ENCODE measurements around the gene SNUPN. TPM values are rescaled to one million over a fixed set of nuclear protein-coding genes. Genes with fewer than 3 reads are reported as not detected.
"Not testable (repeated sequence)": the region's sequence is repeated elsewhere in the genome, so short reads cannot be mapped to it uniquely, and the experiment has no call there.

Gene SNUPN
- total and polyA plus RNA-seq, 2 donors (not counting 1 experiment from before 2014, with no cell fraction given): 10.5 to 23.5 TPM

DNA sequence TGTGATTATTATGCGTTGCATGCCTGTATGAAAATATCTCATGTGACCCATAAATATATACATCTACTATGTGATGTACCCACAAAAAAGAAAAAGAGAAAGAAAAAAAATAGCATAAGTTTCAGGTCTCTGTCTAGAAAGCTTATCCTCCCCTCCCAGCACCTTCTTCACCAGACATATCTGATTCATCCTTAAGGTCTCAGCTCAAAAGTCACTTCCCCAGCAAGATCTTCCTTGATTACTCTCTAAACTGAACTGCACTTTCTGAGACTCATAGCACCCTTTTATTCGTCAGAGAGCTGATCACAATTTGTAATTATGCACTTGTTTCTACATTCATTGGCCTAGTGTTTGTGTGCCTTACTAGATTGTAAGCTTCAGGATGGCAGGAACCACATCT is 35.3 kb downstream of the SNUPN start:
- TF ChIP-seq, protein P1, sequence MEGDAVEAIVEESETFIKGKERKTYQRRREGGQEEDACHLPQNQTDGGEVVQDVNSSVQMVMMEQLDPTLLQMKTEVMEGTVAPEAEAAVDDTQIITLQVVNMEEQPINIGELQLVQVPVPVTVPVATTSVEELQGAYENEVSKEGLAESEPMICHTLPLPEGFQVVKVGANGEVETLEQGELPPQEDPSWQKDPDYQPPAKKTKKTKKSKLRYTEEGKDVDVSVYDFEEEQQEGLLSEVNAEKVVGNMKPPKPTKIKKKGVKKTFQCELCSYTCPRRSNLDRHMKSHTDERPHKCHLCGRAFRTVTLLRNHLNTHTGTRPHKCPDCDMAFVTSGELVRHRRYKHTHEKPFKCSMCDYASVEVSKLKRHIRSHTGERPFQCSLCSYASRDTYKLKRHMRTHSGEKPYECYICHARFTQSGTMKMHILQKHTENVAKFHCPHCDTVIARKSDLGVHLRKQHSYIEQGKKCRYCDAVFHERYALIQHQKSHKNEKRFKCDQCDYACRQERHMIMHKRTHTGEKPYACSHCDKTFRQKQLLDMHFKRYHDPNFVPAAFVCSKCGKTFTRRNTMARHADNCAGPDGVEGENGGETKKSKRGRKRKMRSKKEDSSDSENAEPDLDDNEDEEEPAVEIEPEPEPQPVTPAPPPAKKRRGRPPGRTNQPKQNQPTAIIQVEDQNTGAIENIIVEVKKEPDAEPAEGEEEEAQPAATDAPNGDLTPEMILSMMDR (IDR thresholded peaks at IDR 0.05): no peak
- no peak for TF ChIP-seq EZH2 (IDR thresholded peaks at IDR 0.05; ENCODE audit: borderline replicate concordance, insufficient read depth, low read depth, low read length, poor library complexity, severe bottlenecking)
- Mint-ChIP-seq H3K4me3 (no peak overlapping the region), H3K27me3 (no peaks in the 10 kb centered on the region), H3K27ac (no peak overlapping the region), H3K4me1 (no peaks in the 10 kb centered on the region), H3K9me3 (ENCODE audit: insufficient read depth) (no peaks in the 10 kb centered on the region)
- intact Hi-C loops (cut with micrococcal nuclease): no loop called here
- no peak for DNase-seq
- Histone ChIP-seq H2AFZ (ENCODE audit: insufficient read depth, low read depth, low read length, poor library complexity, severe bottlenecking) (no peak overlapping the region), H3K36me3 (replicated peaks in 1 of 2; ENCODE audit: control extremely low read depth in 1 of 2, control insufficient read depth in 1 of 2, extremely low read depth in 1 of 2, insufficient read depth in 2 of 2, low read length in 1 of 2) (peaks cover 1 to 10% of the 10 kb centered on the region in 2 experiments), H3K9ac (ENCODE audit: low read length) (no peak overlapping the region), H3K27me3 (replicated peaks in 1 of 4; ENCODE audit: control extremely low read depth in 1 of 4, control insufficient read depth in 3 of 4, insufficient read depth in 4 of 4, low read length in 3 of 4) (no peaks in the 10 kb centered on the region), H3K9me3 (ENCODE audit: control extremely low read depth in 1 of 3, control insufficient read depth in 2 of 3, insufficient read depth in 1 of 3, low read length in 2 of 3) (no peaks in the 10 kb centered on the region), H4K20me1 (ENCODE audit: control insufficient read depth, insufficient read depth, low read length, poor library complexity, severe bottlenecking) (no peaks in the 10 kb centered on the region), H3K4me3 (ENCODE audit: control extremely low read depth in 1 of 5, extremely low read depth in 1 of 5, insufficient read depth in 1 of 5, low read depth in 2 of 5, low read length in 4 of 5) (no peak overlapping the region), H3K79me2 (ENCODE audit: control insufficient read depth, insufficient read depth, low read length) (no peaks in the 10 kb centered on the region), H3K4me1 (ENCODE audit: control insufficient read depth in 2 of 2, insufficient read depth in 2 of 2, low read length in 2 of 2) (no peaks in the 10 kb centered on the region), H3K4me2 (replicated peaks; ENCODE audit: low read depth, low read length, poor library complexity, severe bottlenecking) (no peak overlapping the region), H3K27ac (ENCODE audit: low read length in 2 of 2) (no peak overlapping the region)
- CTCF ChIA-PET: interaction anchor here (2.4 kb wide), 1 partner anchor 11 kb away, joined by 7 read pairs; the partner anchor contains the start of gene PTPN9
- ATAC-seq (ENCODE audit: low read depth): no peak
- WGBS (ENCODE audit: insufficient coverage): no CpG with 5 or more reads among the region's 2 CpGs
- POLR2A ChIA-PET: no interaction called here

DNA sequence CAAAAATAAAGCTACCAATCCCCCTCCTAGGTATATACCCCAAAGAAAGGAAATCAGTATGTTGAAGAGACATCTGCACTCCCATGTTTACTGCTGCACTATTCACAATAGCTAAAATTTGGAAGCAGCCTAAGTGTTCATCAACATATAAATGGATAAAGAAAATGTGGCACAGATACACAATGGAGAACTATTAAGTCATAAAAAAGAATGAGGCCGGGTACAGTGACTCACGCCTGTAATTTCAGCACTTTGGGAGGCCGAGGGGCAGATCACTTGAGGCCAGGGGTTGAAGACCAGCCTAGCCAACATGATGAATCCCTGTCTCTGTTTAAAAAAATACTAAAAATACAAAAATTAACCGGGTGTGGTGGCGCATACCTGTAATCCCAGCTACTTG is 36.5 kb downstream of the SNUPN start:
- ATAC-seq (ENCODE audit: low read depth) (no peak), DNase-seq (no peak)
- Histone ChIP-seq H2AFZ (ENCODE audit: insufficient read depth, low read depth, low read length, poor library complexity, severe bottlenecking) (no peak overlapping the region), H3K9ac (ENCODE audit: low read length) (no peak overlapping the region), H4K20me1 (ENCODE audit: control insufficient read depth, insufficient read depth, low read length, poor library complexity, severe bottlenecking) (no peaks in the 10 kb centered on the region), H3K27me3 (replicated peaks in 1 of 4; ENCODE audit: control extremely low read depth in 1 of 4, control insufficient read depth in 3 of 4, insufficient read depth in 4 of 4, low read length in 3 of 4) (no peaks in the 10 kb centered on the region), H3K4me3 (ENCODE audit: control extremely low read depth in 1 of 5, extremely low read depth in 1 of 5, insufficient read depth in 1 of 5, low read depth in 2 of 5, low read length in 4 of 5) (no peak overlapping the region), H3K9me3 (ENCODE audit: control extremely low read depth in 1 of 3, control insufficient read depth in 2 of 3, insufficient read depth in 1 of 3, low read length in 2 of 3) (no peaks in the 10 kb centered on the region), H3K4me1 (ENCODE audit: control insufficient read depth in 2 of 2, insufficient read depth in 2 of 2, low read length in 2 of 2) (no peaks in the 10 kb centered on the region), H3K36me3 (replicated peaks in 1 of 2; ENCODE audit: control extremely low read depth in 1 of 2, control insufficient read depth in 1 of 2, extremely low read depth in 1 of 2, insufficient read depth in 2 of 2, low read length in 1 of 2) (peaks cover 1 to 4% of the 10 kb centered on the region in 2 experiments), H3K27ac (ENCODE audit: low read length in 2 of 2) (no peak overlapping the region), H3K79me2 (ENCODE audit: control insufficient read depth, insufficient read depth, low read length) (no peaks in the 10 kb centered on the region), H3K4me2 (replicated peaks; ENCODE audit: low read depth, low read length, poor library complexity, severe bottlenecking) (no peak overlapping the region)
- ChIA-PET POLR2A (interaction anchor here (0.8 kb wide), 1 partner anchor 10 kb away, joined by 3 read pairs; the partner anchor contains the start of gene PTPN9), CTCF (interaction anchor here (2.4 kb wide), 1 partner anchor 10 kb away, joined by 7 read pairs; the partner anchor contains the start of gene PTPN9)
- Mint-ChIP-seq H3K27ac (no peak overlapping the region), H3K9me3 (ENCODE audit: insufficient read depth) (no peaks in the 10 kb centered on the region), H3K4me3 (no peak overlapping the region), H3K4me1 (no peaks in the 10 kb centered on the region), H3K27me3 (no peaks in the 10 kb centered on the region)
- 100% methylated on average over 5 of the region's 5 CpGs for WGBS (ENCODE audit: insufficient coverage)
- no peak for TF ChIP-seq EZH2 (IDR thresholded peaks at IDR 0.05; ENCODE audit: borderline replicate concordance, insufficient read depth, low read depth, low read length, poor library complexity, severe bottlenecking)
- TF ChIP-seq, protein P1 (IDR thresholded peaks at IDR 0.05): no peak
- intact Hi-C loops (cut with micrococcal nuclease): no loop called here

DNA sequence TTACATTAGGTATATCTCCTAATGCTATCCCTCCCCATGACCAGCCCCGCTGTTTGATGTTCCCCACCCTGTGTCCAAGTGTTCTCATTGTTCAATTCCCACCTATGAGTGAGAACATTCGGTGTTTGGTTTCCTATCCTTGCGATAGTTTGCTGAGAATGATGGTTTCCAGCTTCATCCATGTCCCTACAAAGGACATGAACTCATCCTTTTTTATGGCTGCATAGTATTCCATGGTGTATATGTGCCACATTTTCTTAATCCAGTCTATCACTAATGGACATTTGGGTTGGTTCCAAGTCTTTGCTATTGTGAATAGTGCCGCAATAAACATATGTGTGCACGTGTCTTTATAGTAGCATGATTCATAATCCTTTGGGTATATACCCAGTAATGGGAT is 39.1 kb downstream of the SNUPN start:
- H3K4me1 ChIP-seq (ENCODE audit: control insufficient read depth in 2 of 2, insufficient read depth in 2 of 2, low read length in 2 of 2); H3K4me3 Mint-ChIP-seq; H3K79me2 ChIP-seq (ENCODE audit: control insufficient read depth, insufficient read depth, low read length); H3K4me3 ChIP-seq (ENCODE audit: control extremely low read depth in 1 of 5, extremely low read depth in 1 of 5, insufficient read depth in 1 of 5, low read depth in 2 of 5, low read length in 4 of 5); DNase-seq; H3K27me3 Mint-ChIP-seq; H3K9ac ChIP-seq (ENCODE audit: low read length); H3K27me3 ChIP-seq (replicated peaks in 1 of 4; ENCODE audit: control extremely low read depth in 1 of 4, control insufficient read depth in 3 of 4, insufficient read depth in 4 of 4, low read length in 3 of 4); H3K9me3 ChIP-seq (ENCODE audit: control extremely low read depth in 1 of 3, control insufficient read depth in 2 of 3, insufficient read depth in 1 of 3, low read length in 2 of 3); H3K4me2 ChIP-seq (replicated peaks; ENCODE audit: low read depth, low read length, poor library complexity, severe bottlenecking); intact Hi-C loops (cut with micrococcal nuclease); H3K4me1 Mint-ChIP-seq; H3K9me3 Mint-ChIP-seq (ENCODE audit: insufficient read depth); H3K36me3 ChIP-seq (replicated peaks in 1 of 2; ENCODE audit: control extremely low read depth in 1 of 2, control insufficient read depth in 1 of 2, extremely low read depth in 1 of 2, insufficient read depth in 2 of 2, low read length in 1 of 2); H2AFZ ChIP-seq (ENCODE audit: insufficient read depth, low read depth, low read length, poor library complexity, severe bottlenecking); H4K20me1 ChIP-seq (ENCODE audit: control insufficient read depth, insufficient read depth, low read length, poor library complexity, severe bottlenecking); H3K27ac ChIP-seq (ENCODE audit: low read length in 2 of 2); POLR2A ChIA-PET; CTCF ChIA-PET; H3K27ac Mint-ChIP-seq; ATAC-seq (ENCODE audit: low read depth): not testable (repeated sequence)
- 100% methylated on average over 1 of the region's 5 CpGs for WGBS (ENCODE audit: insufficient coverage)
